Sigmoid colon (tissue), 7 donors: ENCODE data around the gene SLC48A1. TPM values are rescaled to one million over a fixed set of nuclear protein-coding genes. Genes with fewer than 3 reads are reported as not detected.
A peak's percentile ranks its signal among the peaks of the same experiment; 100 is the strongest.

ENCODE experiments used
- DNase-seq: peaks from one replicate; pipeline ENCODE4 v3.0.0-alpha.2; 2019
- H3K27ac ChIP-seq, 4 donors: fragments of 200-600 bp; sonication (generic); one replicate each; pipeline ENCODE4 v1.5.1; 2016 to 2019; ENCODE audit warnings: mild to moderate bottlenecking in 1 of 4
- H3K27me3 ChIP-seq, 3 donors: fragments of 200-600 bp; sonication (generic); one replicate each; pipeline ENCODE4 v1.5.1; 2019; ENCODE audit warnings: mild to moderate bottlenecking in 1 of 3
- H3K36me3 ChIP-seq, 4 donors: fragments of 200-600 bp; sonication (generic); one replicate each; pipeline ENCODE4 v1.5.1; 2016 to 2019
- H3K4me1 ChIP-seq, 4 donors: fragments of 200-600 bp; sonication (generic); one replicate each; pipeline ENCODE4 v1.5.1; 2017 to 2019
- H3K4me3 ChIP-seq, 4 donors: fragments of 200-600 bp; sonication (generic); one replicate each; pipeline ENCODE4 v1.5.1; 2017 to 2019; ENCODE audit warnings: mild to moderate bottlenecking in 2 of 4, moderate library complexity in 1 of 4
- H3K9me3 ChIP-seq, 4 donors: fragments of 200-600 bp in 3 of 4; sonication (generic) in 3 of 4; one replicate each; pipeline versions ENCODE4 v1.5.1 to v1.6.1; 2013 to 2019
- EP300 ChIP-seq, 4 donors: sonication (generic); formaldehyde crosslinking; IDR thresholded peaks; one replicate each; pipeline ENCODE4 v1.6.1; 2017; ENCODE audit warnings: antibody characterized with exemption in 4 of 4
- POLR2A ChIP-seq, 2 donors: fragments of 450-650 bp; IDR thresholded peaks; one replicate each; pipeline ENCODE4 v1.6.1; 2016; ENCODE audit warnings: antibody characterized with exemption in 2 of 2, mild to moderate bottlenecking in 2 of 2, moderate library complexity in 2 of 2
- POLR2AphosphoS5 ChIP-seq, 4 donors: sonication (generic); formaldehyde crosslinking; IDR thresholded peaks; one replicate each; pipeline ENCODE4 v1.6.1; 2017; ENCODE audit warnings: antibody characterized with exemption in 4 of 4
- WGBS, 2 donors: extraction: QIAGEN DNeasy Blood & Tissue Kit; methylation state at CpG; one replicate each; pipeline ENCODE4 v1.1.7; 2013; 5-methylcytosine and 5-hydroxymethylcytosine counted together
- intact Hi-C: fragments of 100-400 bp; cut with DNase I; formaldehyde crosslinking; loops from one replicate; pipeline ENCODE4 v1.15.1; 2023
- polyA plus RNA-seq, 3 donors: library from polyadenylated mRNA; stranded (reverse); fragments of 200-250 nt; gene quantifications; one replicate each; pipeline ENCODE4 v1.2.3, GENCODE V29; 2013
- total RNA-seq, 4 donors: library from RNA; depleted of rRNA; stranded (reverse); fragments of >200 nt; gene quantifications; one replicate each; pipeline ENCODE4 v1.1.0, GENCODE V29; 2016
- TF ChIP-seq, protein P1 (sequence below), 4 experiments: fragments of 450-650 bp in 3 of 4; fragments of 200-600 bp in 1 of 4; IDR thresholded peaks; one replicate each; pipeline ENCODE4 v1.5.1; 2016 to 2019; ENCODE audit warnings: antibody characterized with exemption in 4 of 4, mild to moderate bottlenecking in 3 of 4, moderate library complexity in 2 of 4
- donor health status: healthy with polysubstance abuse.
- donor health status: Bipolar disorder and iron deficiency.
- donor health status: healthy.

The SLC48A1 gene
- total and polyA plus RNA-seq, 7 donors = 6.9 to 46.6 (median 30.3) TPM

DNA sequence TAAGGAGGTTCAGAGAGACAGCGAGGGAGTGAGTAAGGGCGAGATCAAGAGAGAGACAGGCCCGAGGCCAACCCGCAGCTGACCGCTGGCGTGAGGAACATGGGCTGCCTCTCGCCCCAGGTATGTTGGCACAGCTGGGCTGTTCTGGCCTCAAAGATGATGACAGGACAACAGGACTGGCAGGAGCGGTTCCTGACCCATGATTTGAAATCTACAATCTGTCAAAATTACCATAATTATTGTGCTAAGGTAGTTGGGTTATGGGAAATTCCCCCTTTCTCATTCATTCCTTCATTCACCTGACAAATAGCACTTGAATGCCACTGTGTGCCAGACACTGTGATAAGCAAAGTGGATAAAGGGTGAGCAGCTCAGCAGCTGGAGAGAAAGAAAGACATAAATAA is 42.7 kb upstream of the SLC48A1 start:
- no peaks in the 10 kb centered on the region for H3K27me3 ChIP-seq
- no peaks in the 10 kb centered on the region for H3K9me3 ChIP-seq
- H3K27ac ChIP-seq = peak overlapping the region in 1 of 4 donors; percentile 1
- no peaks in the 10 kb centered on the region for H3K36me3 ChIP-seq
- 78 to 85% methylated on average over 8 of the region's 8 CpGs for WGBS, 2 donors
- intact Hi-C loops = no loop called here
- DNase-seq = no peak
- H3K4me3 ChIP-seq = no peak overlapping the region
- peaks cover 0 to 10% (median 9%) of the 10 kb centered on the region in 4 donors for H3K4me1 ChIP-seq
- TF ChIP-seq POLR2A (IDR thresholded peaks at IDR 0.05) (no peak), EP300 (IDR thresholded peaks at IDR 0.05) (no peak), POLR2AphosphoS5 (IDR thresholded peaks at IDR 0.05) (no peak)
- TF ChIP-seq, protein P1, sequence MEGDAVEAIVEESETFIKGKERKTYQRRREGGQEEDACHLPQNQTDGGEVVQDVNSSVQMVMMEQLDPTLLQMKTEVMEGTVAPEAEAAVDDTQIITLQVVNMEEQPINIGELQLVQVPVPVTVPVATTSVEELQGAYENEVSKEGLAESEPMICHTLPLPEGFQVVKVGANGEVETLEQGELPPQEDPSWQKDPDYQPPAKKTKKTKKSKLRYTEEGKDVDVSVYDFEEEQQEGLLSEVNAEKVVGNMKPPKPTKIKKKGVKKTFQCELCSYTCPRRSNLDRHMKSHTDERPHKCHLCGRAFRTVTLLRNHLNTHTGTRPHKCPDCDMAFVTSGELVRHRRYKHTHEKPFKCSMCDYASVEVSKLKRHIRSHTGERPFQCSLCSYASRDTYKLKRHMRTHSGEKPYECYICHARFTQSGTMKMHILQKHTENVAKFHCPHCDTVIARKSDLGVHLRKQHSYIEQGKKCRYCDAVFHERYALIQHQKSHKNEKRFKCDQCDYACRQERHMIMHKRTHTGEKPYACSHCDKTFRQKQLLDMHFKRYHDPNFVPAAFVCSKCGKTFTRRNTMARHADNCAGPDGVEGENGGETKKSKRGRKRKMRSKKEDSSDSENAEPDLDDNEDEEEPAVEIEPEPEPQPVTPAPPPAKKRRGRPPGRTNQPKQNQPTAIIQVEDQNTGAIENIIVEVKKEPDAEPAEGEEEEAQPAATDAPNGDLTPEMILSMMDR (IDR thresholded peaks at IDR 0.05) = no peak

DNA sequence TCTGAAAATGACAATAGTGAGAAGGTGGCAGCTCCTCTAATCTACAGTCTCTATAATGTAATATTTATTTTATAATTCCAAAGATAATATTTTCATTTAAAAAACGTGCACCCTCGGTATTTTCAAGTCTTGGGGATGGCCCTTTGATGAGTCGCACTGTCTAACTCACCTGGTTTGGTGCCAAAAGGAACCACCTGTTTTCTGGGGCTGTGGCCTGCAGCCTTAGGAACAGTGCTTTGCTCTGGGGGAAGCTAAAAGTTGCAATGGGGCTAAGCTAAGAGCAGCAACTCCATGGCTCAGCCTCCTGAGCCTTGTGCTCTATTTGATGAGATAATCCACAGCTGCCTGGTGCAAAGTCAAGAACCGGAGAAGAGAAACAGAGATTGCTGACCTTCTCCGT is 41.3 kb upstream of the SLC48A1 start:
- Histone ChIP-seq H3K4me3 (no peak overlapping the region), H3K9me3 (no peaks in the 10 kb centered on the region), H3K4me1 (peaks cover 0 to 24% (median 23%) of the 10 kb centered on the region in 4 donors), H3K27ac (no peak overlapping the region), H3K27me3 (no peaks in the 10 kb centered on the region), H3K36me3 (no peaks in the 10 kb centered on the region)
- intact Hi-C loops = no loop called here
- 69 to 85% methylated on average over 5 of the region's 5 CpGs for WGBS, 2 donors
- DNase-seq = no peak
- TF ChIP-seq POLR2AphosphoS5 (IDR thresholded peaks at IDR 0.05) = no peak
- TF ChIP-seq, protein P1 (IDR thresholded peaks at IDR 0.05) = no peak
- TF ChIP-seq EP300 (IDR thresholded peaks at IDR 0.05) = no peak
- TF ChIP-seq POLR2A (IDR thresholded peaks at IDR 0.05) = no peak

GRCh38 chr12:47732504-47732903 is 40.5 kb upstream of the SLC48A1 start:
- Histone ChIP-seq H3K36me3 (no peaks in the 10 kb centered on the region), H3K4me3 (no peak overlapping the region), H3K9me3 (no peaks in the 10 kb centered on the region), H3K27ac (no peak overlapping the region), H3K27me3 (no peaks in the 10 kb centered on the region), H3K4me1 (peaks cover 0 to 32% (median 30%) of the 10 kb centered on the region in 4 donors)
- intact Hi-C loops = no loop called here
- no peak for TF ChIP-seq POLR2AphosphoS5 (IDR thresholded peaks at IDR 0.05)
- no peak for TF ChIP-seq POLR2A (IDR thresholded peaks at IDR 0.05)
- WGBS, 2 donors = 80 to 88% methylated on average over 2 of the region's 2 CpGs
- no peak for DNase-seq

- no peak overlapping the region for H3K4me3 ChIP-seq
- WGBS, 2 donors = 91% methylated on average over 4 of the region's 4 CpGs
Measured at GRCh38 chr12:47733142-47733541, 39.9 kb upstream of the SLC48A1 start.

DNA sequence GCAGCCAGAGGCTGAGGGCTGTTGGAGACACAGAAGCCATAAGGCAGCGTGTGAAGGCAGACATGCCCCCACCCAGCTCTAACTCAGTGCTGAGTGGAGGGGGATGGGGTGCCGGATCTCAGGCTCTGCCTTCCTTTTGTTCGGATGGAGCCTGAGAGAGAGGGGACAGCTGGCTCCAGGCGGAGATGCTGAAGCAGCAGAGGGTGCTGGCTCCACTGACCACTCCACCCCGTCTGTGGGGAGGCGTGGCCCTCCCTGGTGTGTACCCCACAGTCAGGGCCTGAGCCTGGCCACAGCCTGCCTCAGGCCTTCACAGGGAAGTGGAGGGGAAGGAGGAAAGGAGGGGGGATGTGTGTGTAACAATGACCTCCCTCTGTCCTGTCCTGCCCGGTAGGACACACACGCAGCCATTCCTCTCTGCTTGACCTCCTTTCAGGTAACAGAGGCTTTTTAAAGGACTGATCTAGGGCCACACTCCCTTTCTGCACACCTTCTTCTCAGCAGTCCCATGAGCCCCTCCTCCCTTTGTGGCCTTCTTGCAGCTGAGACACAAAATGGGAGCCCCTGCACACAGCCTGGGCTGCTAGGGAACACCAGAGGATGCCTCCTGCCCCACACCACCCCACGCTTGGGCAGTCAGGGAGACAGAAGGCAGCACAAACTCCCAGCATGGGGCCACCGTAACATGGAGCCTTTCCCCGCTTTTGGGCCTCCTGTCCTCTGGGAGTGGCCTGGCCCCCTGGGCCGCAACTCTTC is 38.1 kb upstream of the SLC48A1 start:
- intact Hi-C loops = no loop called here
- Histone ChIP-seq H3K27me3 (no peaks in the 10 kb centered on the region), H3K27ac (peak overlapping the region; percentile 78 to 83 (median 82)), H3K4me1 (peaks cover 0 to 42% (median 39%) of the 10 kb centered on the region in 4 donors), H3K4me3 (no peak overlapping the region), H3K36me3 (no peaks in the 10 kb centered on the region), H3K9me3 (no peaks in the 10 kb centered on the region)
- no peak for TF ChIP-seq POLR2AphosphoS5 (IDR thresholded peaks at IDR 0.05)
- TF ChIP-seq, protein P1 (IDR thresholded peaks at IDR 0.05) = no peak
- no peak for TF ChIP-seq POLR2A (IDR thresholded peaks at IDR 0.05)
- no peak for TF ChIP-seq EP300 (IDR thresholded peaks at IDR 0.05)
- no peak for DNase-seq
- WGBS, 2 donors = 84 to 87% methylated on average over 12 of the region's 12 CpGs

More at GRCh38 chr12:47733142-47733541, 39.9 kb upstream of the SLC48A1 start:
- H3K36me3 ChIP-seq = no peaks in the 10 kb centered on the region
- H3K4me1 ChIP-seq = peaks cover 0 to 38% (median 37%) of the 10 kb centered on the region in 4 donors
- TF ChIP-seq POLR2A (IDR thresholded peaks at IDR 0.05) = no peak
- TF ChIP-seq, protein P1 (IDR thresholded peaks at IDR 0.05) = no peak
- no peak for TF ChIP-seq EP300 (IDR thresholded peaks at IDR 0.05)
- no peak for TF ChIP-seq POLR2AphosphoS5 (IDR thresholded peaks at IDR 0.05)
- no peak for DNase-seq
- intact Hi-C loops = no loop called here
- H3K9me3 ChIP-seq = no peaks in the 10 kb centered on the region
- H3K27me3 ChIP-seq = no peaks in the 10 kb centered on the region
- H3K27ac ChIP-seq = no peak overlapping the region
